ENCODE results near the gene CLUH.
A peak's percentile ranks its signal among the peaks of the same experiment; 100 is the strongest.

Gene CLUH

DNA sequence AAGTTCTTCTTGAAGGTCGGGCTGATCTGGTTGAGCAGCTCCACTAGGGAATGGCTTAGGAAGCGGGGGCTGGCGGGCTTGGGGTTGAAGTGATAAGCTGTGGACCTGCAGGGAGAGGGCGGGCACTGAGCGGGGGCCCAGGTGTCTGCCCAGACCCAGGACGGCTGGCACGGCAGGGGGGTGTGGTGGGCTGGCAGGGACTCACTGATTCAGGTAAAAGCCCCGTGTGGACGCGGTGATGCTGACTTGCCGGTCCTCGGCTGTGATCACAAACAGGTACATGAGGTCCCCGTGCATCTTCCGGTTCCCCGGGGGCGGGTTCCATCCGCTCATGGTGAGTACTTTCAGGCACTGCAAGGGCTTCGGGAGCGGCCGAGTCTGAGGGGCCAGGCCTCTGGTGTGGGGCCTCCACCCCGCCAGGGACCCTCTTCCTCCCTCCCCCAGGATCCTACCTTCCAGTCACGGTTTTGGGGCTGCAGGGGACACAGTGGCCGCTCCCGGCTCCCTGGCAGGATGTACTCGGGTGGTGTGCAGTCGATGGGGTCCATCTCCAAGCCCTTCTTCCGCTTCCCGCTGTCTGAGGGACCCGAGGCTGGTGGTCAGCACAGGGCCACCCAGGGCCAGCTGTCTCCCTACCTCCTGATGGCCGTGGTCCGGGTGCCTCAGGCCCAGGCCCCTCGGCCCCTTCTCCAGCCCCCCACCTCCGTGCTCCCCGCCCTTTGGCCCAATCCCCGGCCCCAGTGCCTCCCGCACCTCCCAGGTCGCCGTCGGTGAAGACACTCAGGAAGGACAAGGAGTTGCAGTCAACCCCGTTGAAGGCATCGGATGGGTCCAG, 10.2 kb downstream of the CLUH start:
- peak; percentile 56 for DNase-seq

DNA sequence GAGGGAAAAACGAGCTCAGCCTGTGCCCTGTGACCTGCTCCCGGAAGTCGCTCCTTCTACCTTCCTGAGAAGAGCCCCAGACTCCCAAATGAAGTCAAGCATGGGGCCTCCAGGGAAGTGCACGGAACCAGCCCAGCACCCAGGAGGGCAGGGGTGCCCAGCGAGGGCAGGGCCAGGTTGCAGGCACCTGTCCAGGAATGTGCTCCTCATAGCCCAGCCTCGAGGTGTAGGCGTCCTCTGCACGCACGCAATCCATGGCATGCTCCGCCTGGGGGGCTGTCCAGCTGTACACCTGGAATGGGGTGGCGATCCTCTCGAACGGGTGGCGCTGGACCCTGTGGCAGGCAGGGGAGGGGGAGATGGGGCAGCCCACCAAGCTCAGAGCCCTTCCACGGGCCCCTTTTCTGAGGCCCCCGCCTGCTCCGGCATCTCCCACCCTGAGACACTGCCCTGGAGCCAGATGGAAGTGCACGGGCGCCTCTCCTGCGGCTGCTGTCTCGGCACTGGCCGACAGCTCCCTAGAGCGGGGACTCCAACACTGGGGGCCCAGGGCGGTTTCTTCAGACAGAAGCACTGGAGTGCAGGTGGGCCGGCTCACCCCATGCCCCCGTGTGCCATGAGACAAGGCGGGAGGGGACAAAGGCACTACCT, 10.9 kb downstream of the CLUH start:
- peak; percentile 53 for DNase-seq

DNA sequence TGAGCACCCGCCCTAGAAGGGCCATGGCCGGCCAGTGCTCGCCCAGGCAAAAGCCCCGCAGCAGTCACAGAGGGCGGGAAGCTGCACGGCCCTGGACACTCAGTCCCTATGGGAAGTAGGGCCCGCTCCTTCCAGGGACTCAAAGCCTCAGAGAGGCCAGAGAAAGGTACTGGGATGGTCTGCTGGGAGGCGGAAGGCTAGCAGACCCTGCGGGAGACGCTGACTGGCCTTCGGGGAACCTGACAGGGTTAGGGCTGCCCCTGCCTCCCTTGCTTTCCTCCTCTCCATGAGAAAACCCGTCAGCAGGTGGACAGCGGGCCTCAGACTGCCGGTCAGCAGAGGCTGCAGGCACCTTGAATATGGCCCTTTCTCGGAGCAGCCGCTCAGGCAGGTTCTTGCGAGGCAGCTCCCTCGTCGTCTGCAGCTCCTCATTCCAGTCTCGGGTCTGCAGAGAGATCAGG, 11.5 kb downstream of the CLUH start:
- no peak for DNase-seq

DNA sequence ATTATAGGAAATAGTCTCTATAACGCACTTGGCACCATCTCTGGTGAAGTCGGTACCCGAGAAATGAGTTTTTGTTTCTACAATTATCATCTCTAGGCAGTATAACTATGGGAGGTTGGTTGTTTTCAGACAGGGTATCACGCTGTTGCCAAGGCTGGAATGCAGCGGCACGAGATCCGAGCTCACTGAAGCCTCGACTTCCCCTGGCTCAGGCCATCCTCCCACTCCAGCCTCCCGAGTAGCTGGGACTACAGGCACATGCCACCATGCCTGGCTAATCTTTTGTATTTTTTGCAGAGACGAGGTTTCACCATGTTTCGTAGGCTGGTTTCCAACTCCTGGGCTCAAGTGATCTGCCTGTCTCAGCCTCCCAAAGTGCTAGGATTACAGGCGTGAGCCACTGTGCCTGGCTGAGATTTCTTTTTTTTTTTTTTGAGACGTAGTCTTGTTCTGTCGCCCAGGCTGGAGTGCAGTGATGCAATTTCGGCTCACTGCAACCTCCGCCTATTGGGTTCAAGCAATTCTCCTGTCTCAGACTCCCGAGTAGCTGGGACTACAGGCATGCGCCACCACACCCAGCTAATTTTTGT, 12.3 kb downstream of the CLUH start:
- DNase-seq = peak; percentile 41

DNA sequence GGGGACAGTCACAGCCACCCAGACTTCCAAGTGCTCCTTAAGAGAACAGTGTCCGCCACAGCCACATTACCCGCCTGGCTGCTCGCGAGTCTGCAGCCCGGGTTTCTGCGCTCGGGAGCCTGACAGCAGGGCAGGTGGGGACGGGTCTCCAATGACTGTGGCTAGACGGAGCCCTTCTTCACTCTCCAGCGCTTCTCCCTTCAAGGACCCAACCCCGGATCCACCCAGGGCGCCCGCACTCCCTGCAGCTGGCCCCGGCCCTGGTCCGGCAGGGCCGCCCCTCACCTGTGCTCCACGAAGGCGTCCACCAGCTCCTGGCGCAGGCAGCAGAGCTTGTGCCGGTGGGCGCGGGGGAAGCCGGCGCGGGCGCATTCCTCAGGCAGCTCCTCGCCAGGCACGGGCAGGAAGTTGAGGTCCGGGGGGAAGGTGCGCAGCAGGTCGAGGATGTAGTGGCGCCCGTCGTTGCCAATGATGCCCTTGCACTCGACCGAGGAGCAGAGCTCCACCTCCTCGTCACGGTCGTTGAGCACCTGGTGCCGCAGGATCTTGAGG, 13.9 kb downstream of the CLUH start:
- peak; percentile 50 for DNase-seq

DNA sequence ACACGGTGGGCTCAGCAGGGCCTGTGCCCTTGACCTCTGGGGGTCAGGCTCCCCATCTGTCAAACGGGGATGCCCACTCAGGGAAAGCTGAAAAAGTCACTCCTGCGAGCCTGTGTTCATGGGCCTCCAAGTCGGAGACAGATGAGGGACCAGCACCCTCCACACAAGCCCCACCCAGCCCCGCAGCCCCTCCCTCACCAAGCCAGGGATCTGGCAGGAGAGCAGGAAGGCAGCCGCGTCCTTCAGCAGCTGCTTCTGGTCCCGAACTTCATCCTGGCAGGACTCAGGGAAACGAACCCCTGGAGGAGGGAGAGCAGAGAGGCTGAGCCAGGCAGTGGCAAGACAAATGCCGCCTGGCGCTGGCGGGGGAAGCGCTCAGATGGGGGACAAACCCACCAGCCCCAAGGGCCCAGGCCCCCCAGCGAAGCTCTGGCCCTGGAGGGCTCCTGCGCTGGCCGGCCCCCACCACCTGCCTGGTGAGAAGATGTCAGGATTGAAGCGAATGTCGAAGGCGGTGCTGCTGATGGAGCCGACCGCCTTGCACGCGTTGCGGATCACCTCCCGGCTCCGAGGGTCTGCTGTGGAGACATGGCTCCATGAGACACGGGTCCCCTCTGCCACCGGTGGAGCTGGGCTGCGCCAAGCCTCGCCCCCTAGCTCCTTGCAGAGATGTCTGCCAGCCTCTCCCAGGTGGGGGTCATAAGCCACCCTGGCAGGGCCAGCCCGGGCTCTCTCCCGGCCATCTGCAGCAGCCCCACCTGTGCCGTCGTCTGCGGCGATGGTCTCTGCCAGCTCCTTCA, 15.4 kb downstream of the CLUH start:
- DNase-seq = peak; percentile 52

DNA sequence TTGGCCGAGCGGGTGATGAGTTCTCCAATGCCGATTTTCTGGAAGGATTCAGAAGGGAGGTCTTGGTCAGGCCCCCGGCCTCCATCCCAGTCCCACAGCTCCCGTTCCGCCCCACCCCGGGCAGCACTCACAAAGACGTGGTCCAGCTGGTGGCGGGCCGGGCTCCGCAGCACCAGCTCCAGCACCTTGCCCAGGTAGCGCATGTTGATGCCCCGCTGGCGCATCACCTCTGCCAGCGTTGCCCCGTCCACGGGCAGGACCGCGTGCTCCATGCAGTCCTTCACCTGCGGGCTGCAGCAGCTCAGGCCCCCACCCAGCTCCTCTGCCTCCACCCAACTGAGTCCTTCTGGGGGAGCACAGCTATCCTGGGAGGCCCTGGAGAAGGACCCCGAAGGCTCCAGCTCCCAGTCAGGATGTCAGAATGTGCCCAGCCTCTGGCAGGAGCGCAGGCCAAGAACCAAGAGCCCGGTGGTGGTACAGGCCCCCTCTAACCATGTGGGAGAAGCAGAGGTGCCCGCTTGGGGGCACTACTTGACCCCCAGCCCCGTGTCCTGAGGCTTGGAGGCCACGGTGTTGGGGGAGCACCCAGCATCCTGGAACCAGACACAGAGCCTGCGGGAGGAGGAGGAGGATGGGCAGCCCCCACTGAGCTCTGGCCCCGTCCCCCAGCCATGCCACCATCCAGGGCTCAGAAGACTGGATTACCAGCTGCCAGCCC, 16.2 kb downstream of the CLUH start:
- DNase-seq = peak; percentile 50

DNA sequence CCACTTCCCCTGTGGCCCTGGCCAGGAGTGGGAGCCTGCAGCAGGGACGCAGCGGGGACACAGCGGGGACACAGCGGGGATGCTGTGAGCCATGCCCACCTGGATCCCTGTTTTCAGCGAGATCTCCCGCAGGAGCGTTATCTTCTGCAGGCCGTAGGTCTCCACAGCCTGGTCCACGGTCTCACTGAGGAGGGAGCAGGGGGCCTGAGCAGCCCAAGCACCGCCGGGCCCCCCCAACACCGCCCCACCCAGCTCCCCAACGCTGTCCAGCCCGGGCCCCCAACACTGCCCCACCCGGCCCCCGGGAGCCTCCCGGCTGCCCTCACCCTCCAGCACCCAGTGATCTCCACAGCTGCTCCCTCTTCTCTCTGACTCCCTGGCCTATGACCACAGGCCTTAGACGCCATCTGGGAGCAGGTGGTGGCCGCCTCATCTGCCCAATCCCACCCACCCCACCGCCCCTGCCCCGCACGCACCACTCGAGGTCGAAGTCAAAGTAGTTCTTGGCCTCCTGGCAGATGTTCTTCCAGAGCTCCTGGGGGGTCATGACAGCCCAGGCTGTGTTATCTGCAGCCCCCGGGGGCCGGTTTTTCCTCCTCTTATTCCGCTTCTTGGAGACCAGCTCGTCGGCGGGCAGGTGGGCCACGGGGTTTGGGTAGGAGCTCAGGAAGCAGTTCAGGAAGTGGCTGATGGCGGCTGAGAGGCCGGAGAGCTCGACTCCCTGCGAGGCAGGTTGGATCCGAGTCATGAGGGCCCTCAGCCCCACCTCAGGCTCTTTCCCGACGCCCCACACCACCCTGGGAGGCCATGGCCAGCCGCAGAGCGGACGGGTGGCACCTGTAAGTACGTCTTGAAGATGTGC, 17.0 kb downstream of the CLUH start:
- peak; percentile 58 for DNase-seq

DNA sequence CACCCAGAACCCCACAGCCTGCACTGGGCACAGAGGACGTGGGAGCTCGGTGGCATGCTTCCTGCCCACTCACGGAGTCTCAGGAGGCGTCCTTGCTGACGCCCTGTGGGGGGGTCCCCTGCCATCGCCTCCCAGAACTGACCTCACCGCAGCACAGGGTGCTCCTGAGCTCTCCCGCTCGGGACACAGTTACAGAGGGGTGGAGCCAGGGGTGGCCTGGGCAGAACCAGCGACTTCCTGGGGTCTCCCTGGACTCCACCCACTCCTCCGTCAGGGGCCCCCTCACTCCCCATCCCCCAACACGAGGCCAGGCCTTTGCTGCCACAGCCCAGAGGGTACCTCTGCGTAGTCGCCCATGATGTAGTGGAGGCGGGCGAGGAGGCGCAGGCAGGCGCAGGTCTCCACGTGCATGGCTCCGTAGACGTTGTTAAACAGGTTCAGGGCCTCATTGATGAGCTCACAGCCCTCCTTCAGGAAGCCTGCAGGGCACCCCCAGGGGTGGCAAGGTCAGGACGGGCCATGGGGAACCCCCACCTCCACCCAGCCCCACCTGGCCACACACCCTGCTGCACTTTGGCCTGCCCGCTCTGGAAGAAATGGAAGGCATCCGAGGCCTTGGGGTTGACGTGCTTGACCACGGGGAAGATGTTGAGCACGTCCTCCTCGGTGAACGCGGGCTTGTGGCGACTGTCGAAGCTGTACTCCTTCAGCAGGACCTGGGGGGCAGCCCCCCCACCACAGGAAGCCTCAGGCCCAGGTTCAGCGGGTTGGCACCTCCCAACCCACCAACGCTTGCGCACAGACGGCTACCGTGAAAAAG, 17.8 kb downstream of the CLUH start:
- peak; percentile 52 for DNase-seq

DNA sequence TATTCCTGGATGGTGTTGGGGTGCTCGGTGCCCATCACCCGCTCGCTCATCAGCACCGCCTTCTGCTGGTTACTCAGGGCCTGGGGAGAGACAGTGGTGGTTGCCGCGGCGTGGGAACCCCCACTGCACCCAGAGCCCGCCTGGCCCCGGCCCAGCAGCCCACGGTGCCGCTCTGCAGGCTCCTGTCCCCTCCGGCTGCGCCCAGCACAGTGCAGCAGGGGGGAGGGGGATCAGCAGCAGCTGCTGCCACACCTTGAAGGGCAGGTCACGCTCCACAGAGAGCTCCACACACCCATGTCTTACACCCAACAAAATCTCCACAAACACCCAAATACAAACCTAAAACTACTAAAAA, 18.8 kb downstream of the CLUH start:
- DNase-seq = no peak

DNA sequence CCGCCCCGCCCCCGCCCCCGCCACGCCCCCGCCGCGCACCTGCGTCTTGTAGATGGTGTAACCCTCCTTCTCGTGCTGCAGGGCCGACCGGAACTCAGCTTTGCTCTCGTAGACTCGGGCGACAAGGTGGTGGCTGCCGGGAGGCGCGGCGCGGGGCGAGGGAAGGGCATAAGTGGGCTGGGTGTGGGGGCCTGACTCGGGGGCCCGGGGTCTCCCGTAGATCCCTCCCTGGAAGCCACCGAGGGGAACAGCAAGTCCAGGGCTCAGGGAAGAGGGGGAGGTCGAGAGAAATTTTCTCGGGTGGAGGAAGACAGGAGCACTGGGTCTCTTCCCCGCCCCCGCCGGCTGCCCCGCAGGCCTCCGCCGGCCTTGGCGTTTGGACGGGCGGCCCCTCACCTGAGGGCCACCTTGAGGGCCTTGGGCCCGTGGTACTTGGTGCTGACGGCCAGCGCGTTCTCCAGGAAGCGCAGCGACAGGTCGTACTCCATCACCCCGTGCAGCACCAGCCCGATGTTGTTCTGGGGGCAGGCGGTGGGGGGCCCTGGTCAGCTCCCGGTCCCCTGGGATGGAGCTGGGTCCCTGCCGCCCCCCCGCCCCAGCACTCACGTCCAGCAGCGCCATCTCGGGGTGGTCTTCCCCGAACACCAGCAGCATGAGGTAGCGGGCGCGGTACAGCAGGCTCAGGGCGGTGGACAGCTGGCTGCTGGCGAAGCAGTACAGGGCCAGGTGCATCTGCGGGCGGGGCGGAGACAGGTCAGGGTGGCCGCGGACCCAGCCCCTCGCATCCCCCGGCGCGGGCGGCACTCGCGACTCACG, 19.4 kb downstream of the CLUH start:
- DNase-seq = peak; percentile 56

DNA sequence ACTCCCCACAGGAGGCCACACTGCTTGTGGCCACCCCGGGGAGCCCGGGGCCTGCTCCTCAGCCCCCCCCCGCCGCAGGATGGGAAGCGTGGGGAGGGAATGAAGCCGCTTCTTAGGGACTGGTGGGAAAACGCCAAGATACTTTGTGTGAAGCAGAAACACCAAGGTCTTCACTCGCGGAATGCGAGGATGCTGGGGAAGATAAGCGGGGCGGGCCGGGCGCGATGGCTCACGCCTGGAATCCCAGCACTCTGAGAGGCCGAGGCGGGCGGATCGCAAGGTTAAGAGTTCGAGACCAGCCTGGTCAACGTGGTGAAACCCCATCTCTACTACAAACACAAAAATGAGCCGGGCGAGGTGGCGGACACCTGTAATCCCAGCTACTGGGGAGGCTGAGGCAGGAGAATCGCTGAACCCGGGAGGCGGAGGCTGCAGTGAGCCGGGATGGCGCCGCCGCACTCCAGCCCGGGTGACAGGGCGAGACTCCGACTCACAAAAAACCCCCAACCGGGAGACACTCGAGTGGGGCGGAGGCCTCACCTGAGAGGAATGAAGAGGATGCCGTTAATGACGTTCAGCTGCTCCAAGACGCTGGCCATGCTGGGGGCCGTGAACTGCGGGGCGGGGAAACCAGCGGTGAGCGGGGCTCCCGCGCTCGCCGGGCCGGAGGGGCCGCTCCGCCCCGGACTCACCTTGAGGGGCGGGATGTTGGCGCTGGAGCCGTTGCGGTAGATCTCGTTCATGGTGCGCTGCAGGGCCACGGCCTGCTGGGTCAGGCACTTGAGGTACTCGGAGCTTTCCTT, 20.3 kb downstream of the CLUH start:
- no peak for DNase-seq

DNA sequence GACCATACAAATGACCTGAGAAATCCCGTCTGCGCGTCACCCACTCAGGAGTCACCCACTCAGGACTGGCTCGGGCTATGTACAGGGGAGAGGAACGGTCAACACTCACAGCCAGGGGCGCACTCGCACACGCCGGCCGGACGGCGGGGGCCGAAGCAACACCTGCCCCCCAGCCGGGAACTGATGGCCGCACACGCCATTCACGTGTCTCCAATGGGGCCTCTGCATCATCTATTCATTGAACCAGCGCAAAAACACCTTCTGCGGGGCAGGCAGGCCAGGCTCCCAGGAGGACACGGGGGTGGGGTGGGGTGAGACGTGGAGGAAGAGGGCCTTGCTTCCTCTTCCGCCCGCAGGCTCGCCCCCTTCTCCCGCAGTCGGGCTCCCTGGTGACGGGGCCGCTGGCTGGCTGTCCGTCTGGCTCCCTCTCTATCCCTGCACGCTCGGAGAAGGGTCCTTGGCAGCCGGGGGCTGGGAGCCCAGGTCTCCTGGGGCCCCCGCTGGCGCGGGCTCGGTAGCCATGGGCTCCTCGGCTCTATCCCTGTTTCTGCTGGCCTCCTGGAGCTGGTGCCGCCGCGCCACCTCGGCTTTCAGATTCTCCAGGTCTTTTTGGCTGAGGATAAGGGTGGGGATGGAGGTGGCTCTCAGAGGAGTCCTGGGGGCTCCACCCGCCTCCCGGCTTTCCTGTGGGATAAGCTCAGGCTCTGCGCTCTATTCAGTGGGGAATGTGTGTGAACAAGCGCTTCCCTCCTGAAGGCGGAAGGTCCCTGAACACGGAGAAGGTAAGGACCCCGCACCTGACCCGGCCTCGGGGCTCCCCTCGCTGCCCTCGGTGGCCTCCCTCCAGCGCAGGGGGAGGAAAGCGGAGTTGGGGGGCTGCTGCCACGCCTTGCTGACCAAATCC, 21.1 kb downstream of the CLUH start:
- DNase-seq = no peak

DNA sequence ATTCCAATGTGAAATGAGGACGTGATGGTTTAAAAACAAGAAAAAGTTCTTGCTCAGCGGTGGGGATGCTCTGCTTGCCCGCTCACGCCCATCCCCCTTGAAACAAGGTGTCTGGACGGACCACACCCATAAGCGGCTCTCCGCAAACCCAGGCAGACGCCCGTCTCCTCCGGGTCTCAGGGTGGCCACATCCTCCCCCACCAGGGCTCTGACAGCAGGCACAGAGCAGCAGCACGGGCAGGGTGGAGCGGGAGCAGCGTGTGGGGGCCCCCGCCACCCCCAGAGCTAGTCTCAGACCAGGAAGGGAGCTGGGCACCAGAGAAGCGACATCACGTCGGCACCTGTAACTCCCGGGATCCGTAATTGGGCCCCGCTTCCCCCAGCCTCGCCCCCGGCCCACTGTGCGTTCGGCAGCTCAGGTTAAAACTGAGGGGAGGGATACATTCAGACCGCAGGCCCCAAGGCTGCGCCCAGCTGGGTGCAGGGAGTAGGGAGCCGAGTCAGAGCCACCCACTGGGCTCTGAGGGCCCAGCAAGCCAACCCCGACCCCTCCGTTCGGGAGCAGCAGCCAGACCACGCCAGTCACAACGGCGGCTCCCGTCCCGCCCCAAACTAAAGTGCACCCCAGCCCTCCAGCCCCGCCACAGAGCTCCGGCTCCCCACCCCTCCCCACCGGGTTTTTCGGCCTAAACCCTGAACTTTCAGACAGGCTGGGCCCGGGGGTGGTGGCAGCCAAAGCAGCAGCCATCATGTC, 22.0 kb downstream of the CLUH start:
- peak; percentile 68 for DNase-seq

DNA sequence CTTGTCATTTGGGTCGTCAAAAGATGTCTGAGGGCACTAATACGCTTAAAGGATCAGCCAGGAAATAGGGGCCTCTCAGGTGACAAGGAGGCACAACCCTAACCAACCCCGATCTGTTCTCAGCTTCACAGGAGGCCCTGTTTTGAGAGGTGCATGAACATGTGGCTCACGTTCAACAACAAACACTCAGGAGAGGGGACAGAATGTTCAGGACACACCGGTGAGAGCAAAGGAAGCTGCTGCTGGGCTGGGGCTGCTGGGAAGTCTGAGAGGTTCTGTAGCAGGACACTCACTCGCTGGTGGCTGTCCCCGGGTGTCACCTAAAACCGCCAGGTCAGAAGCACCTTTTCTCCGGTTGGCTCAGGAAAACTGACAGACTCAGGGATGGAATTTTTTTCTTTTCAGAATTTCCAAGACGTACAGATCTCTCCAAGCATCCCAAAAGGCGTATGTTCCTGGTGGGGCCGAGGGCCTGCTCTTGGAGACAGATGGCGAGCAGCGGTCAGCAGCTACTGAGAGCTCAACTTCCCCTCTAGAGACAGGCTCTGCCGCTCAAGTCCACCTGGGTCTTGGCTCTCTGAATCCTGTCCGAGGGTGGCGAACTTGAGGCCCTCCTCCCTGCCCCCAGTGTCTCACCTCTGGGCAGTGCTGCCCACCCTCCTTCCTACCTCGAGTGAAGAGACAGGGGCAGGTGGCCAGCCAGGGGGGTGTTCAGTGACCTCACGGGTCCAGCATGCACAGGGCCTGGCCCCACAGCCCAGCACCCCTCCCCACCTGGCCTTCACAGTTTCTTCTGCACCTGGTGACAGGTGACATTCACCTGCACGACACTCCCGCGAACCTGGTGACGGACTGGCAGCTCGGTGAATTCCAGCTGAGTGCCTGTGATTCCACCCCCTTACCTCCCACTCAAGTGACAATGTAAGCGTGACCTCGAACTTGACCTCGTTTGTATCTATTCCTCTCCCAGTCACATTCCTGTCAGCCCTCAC, 22.9 kb downstream of the CLUH start:
- DNase-seq = peak; percentile 70

Measured in islet precursor cell (in vitro differentiated cells).